Parathyroid adenoma (tissue), 2 donors: ENCODE measurements around the gene TMEM200A.

ENCODE experiments used
- H2AFZ ChIP-seq: fragments of 300-600 bp; sonication (generic); one replicate; pipeline ENCODE4 v1.7.0; 2017; ENCODE audit warnings: antibody characterized with exemption, mild to moderate bottlenecking
- H3K27ac ChIP-seq: fragments of 300-600 bp; sonication (generic); one replicate; pipeline ENCODE4 v1.7.0; 2017
- H3K27me3 ChIP-seq: fragments of 300-600 bp; sonication (generic); one replicate; pipeline ENCODE4 v1.7.0; 2017; ENCODE audit warnings: low read length; ENCODE audit not compliant: control insufficient read depth, insufficient read depth
- H3K36me3 ChIP-seq: fragments of 300-600 bp; sonication (generic); one replicate; pipeline ENCODE4 v1.7.0; 2017; ENCODE audit warnings: low read length; ENCODE audit not compliant: control insufficient read depth, insufficient read depth
- H3K4me1 ChIP-seq: fragments of 300-600 bp; sonication (generic); one replicate; pipeline ENCODE4 v1.7.0; 2017; ENCODE audit warnings: control low read depth
- H3K4me2 ChIP-seq: fragments of 300-600 bp; sonication (generic); one replicate; pipeline ENCODE4 v1.7.0; 2017; ENCODE audit warnings: low read length
- H3K4me3 ChIP-seq: fragments of 300-600 bp; sonication (generic); one replicate; pipeline ENCODE4 v1.7.0; 2017; ENCODE audit warnings: low read depth, low read length
- H3K79me2 ChIP-seq: fragments of 300-600 bp; sonication (generic); one replicate; pipeline ENCODE4 v1.7.0; 2017; ENCODE audit warnings: control low read depth
- H3K9ac ChIP-seq: fragments of 300-600 bp; sonication (generic); one replicate; pipeline ENCODE4 v1.7.0; 2017; ENCODE audit warnings: mild to moderate bottlenecking
- H3K9me3 ChIP-seq: fragments of 300-600 bp; sonication (generic); one replicate; pipeline ENCODE4 v1.7.0; 2017; ENCODE audit warnings: low read length; ENCODE audit not compliant: control insufficient read depth
- CTCF ChIP-seq: fragments of 300-600 bp; sonication (generic); IDR thresholded peaks from one replicate; pipeline ENCODE4 v1.7.0; 2017; ENCODE audit warnings: antibody characterized with exemption, mild to moderate bottlenecking
- donor health status: primary hyperparathyroidism.

TMEM200A gene

DNA sequence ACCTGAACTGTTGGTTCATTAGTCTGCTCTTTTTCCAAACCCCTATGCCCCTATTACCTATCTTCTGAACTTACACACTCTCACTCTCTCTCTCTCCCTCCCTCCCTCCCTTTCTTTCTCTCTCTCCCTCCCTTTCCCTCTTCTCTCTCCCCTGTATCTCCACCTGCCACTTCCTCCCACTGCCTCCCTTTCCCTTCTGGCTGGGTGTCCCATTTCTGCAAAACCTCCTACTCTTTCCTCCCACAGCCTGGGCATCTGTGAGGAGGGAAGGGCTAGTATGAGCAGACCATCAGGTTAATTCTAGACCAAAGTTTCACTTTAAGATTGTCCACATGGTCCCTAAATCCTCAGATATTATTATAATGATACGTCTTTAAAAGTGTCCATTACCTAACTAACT, 95.1 kb downstream of the TMEM200A start:
- Histone ChIP-seq H3K36me3 (no peaks in the 10 kb centered on the region), H3K4me1 (no peaks in the 10 kb centered on the region), H3K9ac (no peak overlapping the region), H3K79me2 (no peaks in the 10 kb centered on the region), H3K4me2 (no peak overlapping the region), H2AFZ (no peak overlapping the region), H3K9me3 (no peaks in the 10 kb centered on the region), H3K27ac (no peak overlapping the region), H3K4me3 (no peak overlapping the region), H3K27me3 (no peaks in the 10 kb centered on the region)
- no peak for TF ChIP-seq CTCF

GRCh38 chr6:130466052-130466747, 100.4 kb downstream of the TMEM200A start:
- H3K27me3 ChIP-seq = no peaks in the 10 kb centered on the region
- no peak overlapping the region for H2AFZ ChIP-seq
- no peak overlapping the region for H3K4me3 ChIP-seq
- H3K9ac ChIP-seq = no peak overlapping the region
- H3K9me3 ChIP-seq = no peaks in the 10 kb centered on the region
- no peak overlapping the region for H3K4me2 ChIP-seq
- TF ChIP-seq CTCF = no peak
- no peak overlapping the region for H3K27ac ChIP-seq
- H3K79me2 ChIP-seq = no peaks in the 10 kb centered on the region
- no peaks in the 10 kb centered on the region for H3K4me1 ChIP-seq
- no peaks in the 10 kb centered on the region for H3K36me3 ChIP-seq

DNA sequence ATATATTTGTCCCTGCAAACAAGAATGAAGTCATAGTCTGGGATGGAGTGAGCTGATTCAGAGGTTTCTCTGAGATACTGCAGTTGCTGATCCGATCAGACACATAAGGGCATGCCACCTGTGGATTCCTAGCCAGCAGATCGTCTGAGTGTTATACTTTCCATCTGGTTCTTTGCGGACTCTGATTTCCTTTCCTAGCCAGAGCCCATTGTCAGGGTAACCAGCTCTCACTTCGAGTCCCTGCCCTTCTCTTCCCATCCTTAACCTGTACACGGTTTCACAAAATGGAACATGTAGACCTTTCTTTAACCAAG, 100.9 kb downstream of the TMEM200A start:
- H3K27ac ChIP-seq = no peak overlapping the region
- TF ChIP-seq CTCF = no peak
- no peaks in the 10 kb centered on the region for H3K27me3 ChIP-seq

DNA sequence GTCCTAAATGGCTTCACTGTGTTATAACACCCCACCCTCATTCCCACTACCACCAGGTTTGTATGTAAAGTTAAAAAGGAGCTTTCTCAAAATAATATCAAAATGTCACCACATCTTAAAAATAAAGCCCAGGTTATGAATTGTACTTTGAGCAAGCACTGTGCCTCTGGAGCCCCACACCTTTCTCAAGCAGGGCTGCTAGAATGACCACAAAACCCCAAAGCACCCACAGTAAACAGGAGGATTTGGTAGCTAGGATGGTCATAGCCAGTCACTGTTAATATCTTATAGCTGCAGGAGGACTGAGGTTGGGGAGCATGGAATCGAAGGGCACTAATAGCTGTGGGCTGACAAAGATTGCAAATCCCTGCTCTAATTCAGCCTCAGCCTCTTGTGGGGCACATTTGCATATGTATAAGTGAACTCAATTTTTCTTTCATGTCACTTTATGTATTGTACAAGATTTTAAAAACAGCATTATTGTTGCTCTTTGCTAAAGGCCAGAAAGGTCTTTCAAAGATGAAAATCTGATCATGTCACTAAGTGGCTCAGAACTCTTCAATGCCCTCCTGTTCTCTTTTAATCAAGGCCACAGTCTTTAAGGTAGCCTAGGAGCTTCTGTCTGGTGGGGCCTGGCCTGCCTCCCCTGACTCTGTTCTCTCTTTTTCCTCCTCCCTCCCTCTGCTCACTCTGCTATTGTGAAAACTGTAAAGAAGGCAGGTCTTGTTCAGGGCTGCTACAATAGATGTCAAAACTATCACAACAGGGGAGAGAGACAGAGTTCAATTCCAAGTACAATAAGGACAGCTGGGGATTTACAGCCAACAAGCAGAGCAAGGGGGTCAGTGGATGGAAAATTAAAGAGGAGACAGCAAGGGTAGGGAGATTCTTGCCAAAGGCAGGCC, 101.6 kb downstream of the TMEM200A start:
- no peaks in the 10 kb centered on the region for H3K4me1 ChIP-seq
- H3K4me3 ChIP-seq = no peak overlapping the region
- no peak for TF ChIP-seq CTCF

More for the DNA sequence above, 100.9 kb downstream of the TMEM200A start:
- Histone ChIP-seq H3K9ac (no peak overlapping the region), H2AFZ (no peak overlapping the region), H3K4me1 (no peaks in the 10 kb centered on the region), H3K79me2 (no peaks in the 10 kb centered on the region), H3K9me3 (no peaks in the 10 kb centered on the region), H3K4me3 (no peak overlapping the region), H3K36me3 (no peaks in the 10 kb centered on the region), H3K4me2 (no peak overlapping the region)

More for the DNA sequence above, 101.6 kb downstream of the TMEM200A start:
- no peak overlapping the region for H3K27ac ChIP-seq
- H2AFZ ChIP-seq = no peak overlapping the region
- no peaks in the 10 kb centered on the region for H3K27me3 ChIP-seq
- H3K79me2 ChIP-seq = no peaks in the 10 kb centered on the region
- H3K36me3 ChIP-seq = no peaks in the 10 kb centered on the region
- H3K4me2 ChIP-seq = no peak overlapping the region
- H3K9me3 ChIP-seq = no peaks in the 10 kb centered on the region
- H3K9ac ChIP-seq = no peak overlapping the region
